ENCODE data around the gene IL19.
A peak's percentile ranks its signal among the peaks of the same experiment; 100 is the strongest.

IL19 gene

DNA sequence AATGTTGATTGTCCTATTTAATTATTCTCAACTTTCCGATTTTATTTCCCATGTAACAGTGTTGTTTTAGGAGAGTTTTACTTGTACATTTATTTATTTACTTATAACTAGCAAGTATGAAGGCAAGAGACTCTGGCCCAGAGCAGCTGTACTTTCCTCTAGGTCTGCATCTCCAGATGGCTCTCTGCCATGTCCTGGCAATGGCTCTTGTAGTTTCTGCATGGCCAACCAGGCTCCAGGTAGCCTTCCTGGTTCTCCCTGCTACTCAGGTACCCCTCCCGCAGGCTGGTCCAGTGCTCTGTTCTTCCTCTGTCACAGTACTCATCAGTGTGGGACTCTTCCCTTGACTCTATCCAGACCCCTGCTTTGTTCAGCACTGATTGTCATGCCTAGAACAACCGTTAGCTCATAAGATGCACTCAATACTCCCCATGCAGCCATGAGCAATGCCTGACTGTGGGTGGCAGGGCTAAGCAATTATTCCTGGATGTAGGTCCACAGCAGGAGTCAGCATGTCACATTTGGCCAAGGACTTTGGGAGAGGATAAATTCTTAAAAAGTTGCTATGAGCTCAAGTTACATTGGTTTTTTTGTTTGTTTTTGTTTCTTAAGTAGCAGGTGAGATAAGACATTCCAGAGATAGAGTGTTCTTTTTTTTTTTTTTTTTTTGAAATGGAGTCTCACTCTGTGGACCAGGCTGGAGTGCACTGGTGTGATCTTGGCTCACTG is 84.0 kb downstream of the IL19 start:
- H4K20me1 ChIP-seq (ENCODE audit: low read depth, low read length) = no peaks in the 10 kb centered on the region
- no peaks in the 10 kb centered on the region for H3F3A ChIP-seq (ENCODE audit: insufficient read depth)
- no peak overlapping the region for H3K9ac ChIP-seq (ENCODE audit: low read length)
- H3K9me3 ChIP-seq (ENCODE audit: insufficient read depth, low read length) = no peaks in the 10 kb centered on the region
- H2AFZ ChIP-seq (ENCODE audit: low read depth, low read length, severe bottlenecking) = no peak overlapping the region
- no peaks in the 10 kb centered on the region for H3K9me2 ChIP-seq (replicated peaks; ENCODE audit: insufficient read depth, low read length)
- H3K27me3 ChIP-seq (ENCODE audit: low read length) = no peaks in the 10 kb centered on the region
- H3K27ac ChIP-seq (ENCODE audit: low read depth, low read length) = no peak overlapping the region
- H3K4me3 ChIP-seq (ENCODE audit: insufficient read depth, low read length, poor library complexity, severe bottlenecking) = no peak overlapping the region
- no peaks in the 10 kb centered on the region for H3K79me2 ChIP-seq (ENCODE audit: insufficient read depth, low read length)
- no peak overlapping the region for H3K4me2 ChIP-seq (ENCODE audit: low read depth, low read length, poor library complexity, severe bottlenecking)
- TF ChIP-seq EZH2phosphoT487 (conservative IDR thresholded peaks at IDR 0.05; ENCODE audit: low read length) = no peak
- TF ChIP-seq, protein P1, sequence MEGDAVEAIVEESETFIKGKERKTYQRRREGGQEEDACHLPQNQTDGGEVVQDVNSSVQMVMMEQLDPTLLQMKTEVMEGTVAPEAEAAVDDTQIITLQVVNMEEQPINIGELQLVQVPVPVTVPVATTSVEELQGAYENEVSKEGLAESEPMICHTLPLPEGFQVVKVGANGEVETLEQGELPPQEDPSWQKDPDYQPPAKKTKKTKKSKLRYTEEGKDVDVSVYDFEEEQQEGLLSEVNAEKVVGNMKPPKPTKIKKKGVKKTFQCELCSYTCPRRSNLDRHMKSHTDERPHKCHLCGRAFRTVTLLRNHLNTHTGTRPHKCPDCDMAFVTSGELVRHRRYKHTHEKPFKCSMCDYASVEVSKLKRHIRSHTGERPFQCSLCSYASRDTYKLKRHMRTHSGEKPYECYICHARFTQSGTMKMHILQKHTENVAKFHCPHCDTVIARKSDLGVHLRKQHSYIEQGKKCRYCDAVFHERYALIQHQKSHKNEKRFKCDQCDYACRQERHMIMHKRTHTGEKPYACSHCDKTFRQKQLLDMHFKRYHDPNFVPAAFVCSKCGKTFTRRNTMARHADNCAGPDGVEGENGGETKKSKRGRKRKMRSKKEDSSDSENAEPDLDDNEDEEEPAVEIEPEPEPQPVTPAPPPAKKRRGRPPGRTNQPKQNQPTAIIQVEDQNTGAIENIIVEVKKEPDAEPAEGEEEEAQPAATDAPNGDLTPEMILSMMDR (IDR thresholded peaks at IDR 0.05; ENCODE audit: insufficient read depth, low read length, poor library complexity, severe bottlenecking) = no peak
- H3K36me3 ChIP-seq (ENCODE audit: low read length) = no peaks in the 10 kb centered on the region

DNA sequence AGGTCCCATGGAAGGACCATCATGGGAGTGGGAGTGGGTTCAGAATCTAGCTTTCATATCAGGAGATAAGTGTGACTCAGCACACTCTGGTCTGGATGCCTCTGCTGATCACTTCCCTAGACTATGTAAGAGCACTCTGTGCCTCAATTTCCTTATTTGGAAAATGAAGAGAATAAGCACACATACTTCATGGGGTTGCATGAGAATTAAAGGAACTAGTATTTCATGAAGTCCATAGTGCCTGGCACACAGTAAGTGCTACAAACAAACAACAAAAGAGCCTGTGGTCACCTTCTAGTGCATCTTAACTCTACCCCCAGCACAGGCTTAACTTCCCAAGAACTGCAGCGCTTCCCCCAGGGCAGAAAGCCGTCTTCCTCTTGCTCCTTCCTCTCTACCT is 85.3 kb downstream of the IL19 start:
- no peaks in the 10 kb centered on the region for H3F3A ChIP-seq (ENCODE audit: insufficient read depth)
- TF ChIP-seq EZH2phosphoT487 (conservative IDR thresholded peaks at IDR 0.05; ENCODE audit: low read length) = no peak
- TF ChIP-seq, protein P1 (IDR thresholded peaks at IDR 0.05; ENCODE audit: insufficient read depth, low read length, poor library complexity, severe bottlenecking) = no peak
- H3K9me3 ChIP-seq (ENCODE audit: insufficient read depth, low read length) = no peaks in the 10 kb centered on the region

DNA sequence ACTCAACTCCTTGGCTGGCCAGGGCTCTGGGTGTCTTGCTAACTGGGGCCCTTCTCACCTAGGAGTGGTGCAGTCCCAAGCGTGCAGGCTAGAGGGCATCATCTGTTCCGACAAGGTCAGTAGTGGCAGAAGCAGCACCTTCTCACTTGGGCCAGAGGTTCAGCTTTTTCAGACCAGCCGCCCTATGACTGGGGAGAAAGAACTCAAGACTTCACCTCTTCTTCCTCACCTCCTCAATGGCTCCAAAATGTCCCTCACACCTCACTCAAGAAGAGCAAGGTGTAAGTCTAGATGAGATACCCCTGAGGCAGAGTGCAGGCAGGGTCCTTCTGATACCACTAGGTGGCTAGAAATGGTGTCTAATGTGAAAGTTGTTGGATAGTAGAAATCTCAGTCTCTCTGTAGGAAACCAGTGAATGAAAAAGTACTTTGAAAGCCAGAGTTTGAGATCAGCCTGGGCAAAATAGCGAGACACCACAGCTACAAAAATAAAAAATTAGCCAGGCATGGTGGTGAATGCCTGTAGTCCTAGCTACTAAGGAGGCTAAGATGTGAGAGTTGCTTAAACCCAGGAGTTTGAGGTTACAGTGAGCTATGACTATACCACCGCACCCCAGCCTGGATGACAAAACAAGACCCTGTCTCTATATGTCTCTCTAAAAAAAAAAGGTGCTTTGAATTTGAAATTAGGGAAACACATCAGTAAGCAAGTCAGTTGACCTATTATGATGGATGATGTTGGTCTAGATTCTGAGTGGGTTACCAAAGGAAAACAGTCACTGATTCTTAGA is 86.3 kb downstream of the IL19 start:
- no peaks in the 10 kb centered on the region for H3K79me2 ChIP-seq (ENCODE audit: insufficient read depth, low read length)
- H3K9me2 ChIP-seq (replicated peaks; ENCODE audit: insufficient read depth, low read length) = no peaks in the 10 kb centered on the region
- H3K27me3 ChIP-seq (ENCODE audit: low read length) = no peaks in the 10 kb centered on the region
- H3K27ac ChIP-seq (ENCODE audit: low read depth, low read length) = no peak overlapping the region
- no peak overlapping the region for H3K4me3 ChIP-seq (ENCODE audit: insufficient read depth, low read length, poor library complexity, severe bottlenecking)
- no peak overlapping the region for H3K9ac ChIP-seq (ENCODE audit: low read length)
- TF ChIP-seq, protein P1 (IDR thresholded peaks at IDR 0.05; ENCODE audit: insufficient read depth, low read length, poor library complexity, severe bottlenecking) = peak; percentile 64
- no peak for TF ChIP-seq EZH2phosphoT487 (conservative IDR thresholded peaks at IDR 0.05; ENCODE audit: low read length)
- no peaks in the 10 kb centered on the region for H3K9me3 ChIP-seq (ENCODE audit: insufficient read depth, low read length)
- no peak overlapping the region for H3K4me2 ChIP-seq (ENCODE audit: low read depth, low read length, poor library complexity, severe bottlenecking)
- no peaks in the 10 kb centered on the region for H3F3A ChIP-seq (ENCODE audit: insufficient read depth)
- H3K36me3 ChIP-seq (ENCODE audit: low read length) = no peaks in the 10 kb centered on the region
- no peak overlapping the region for H2AFZ ChIP-seq (ENCODE audit: low read depth, low read length, severe bottlenecking)
- H4K20me1 ChIP-seq (ENCODE audit: low read depth, low read length) = no peaks in the 10 kb centered on the region

More for the DNA sequence above, 85.3 kb downstream of the IL19 start:
- no peaks in the 10 kb centered on the region for H3K27me3 ChIP-seq (ENCODE audit: low read length)
- H2AFZ ChIP-seq (ENCODE audit: low read depth, low read length, severe bottlenecking) = no peak overlapping the region
- H3K36me3 ChIP-seq (ENCODE audit: low read length) = no peaks in the 10 kb centered on the region
- H3K9me2 ChIP-seq (replicated peaks; ENCODE audit: insufficient read depth, low read length) = no peaks in the 10 kb centered on the region
- no peak overlapping the region for H3K4me3 ChIP-seq (ENCODE audit: insufficient read depth, low read length, poor library complexity, severe bottlenecking)
- no peak overlapping the region for H3K9ac ChIP-seq (ENCODE audit: low read length)
- no peak overlapping the region for H3K4me2 ChIP-seq (ENCODE audit: low read depth, low read length, poor library complexity, severe bottlenecking)
- H3K79me2 ChIP-seq (ENCODE audit: insufficient read depth, low read length) = no peaks in the 10 kb centered on the region
- H3K27ac ChIP-seq (ENCODE audit: low read depth, low read length) = no peak overlapping the region
- no peaks in the 10 kb centered on the region for H4K20me1 ChIP-seq (ENCODE audit: low read depth, low read length)
